GM08714 (cell line): ENCODE results near the gene CLTA.

Source experiments
- H3K4me3 ChIP-seq: fragments of 200-500 bp; sonication (Bioruptor generic); 2 replicates; pipeline ENCODE4 v1.5.1; 2014; ENCODE audit warnings: mild to moderate bottlenecking, low read length, inconsistent platforms
- ZNF274 ChIP-seq: IDR thresholded peaks from 2 replicates; pipeline ENCODE4 v1.6.1; 2012; ENCODE audit warnings: mild to moderate bottlenecking, low read depth, low read length

The CLTA gene

GRCh38 chr9:36191686-36192085, 965 bp downstream of the CLTA start:
- peak overlapping the region; percentile 92 for H3K4me3 ChIP-seq
- TF ChIP-seq ZNF274 = no peak

GRCh38 chr9:36192196-36192595, 1.5 kb downstream of the CLTA start:
- no peak for TF ChIP-seq ZNF274
- peak overlapping the region; percentile 92 for H3K4me3 ChIP-seq

DNA sequence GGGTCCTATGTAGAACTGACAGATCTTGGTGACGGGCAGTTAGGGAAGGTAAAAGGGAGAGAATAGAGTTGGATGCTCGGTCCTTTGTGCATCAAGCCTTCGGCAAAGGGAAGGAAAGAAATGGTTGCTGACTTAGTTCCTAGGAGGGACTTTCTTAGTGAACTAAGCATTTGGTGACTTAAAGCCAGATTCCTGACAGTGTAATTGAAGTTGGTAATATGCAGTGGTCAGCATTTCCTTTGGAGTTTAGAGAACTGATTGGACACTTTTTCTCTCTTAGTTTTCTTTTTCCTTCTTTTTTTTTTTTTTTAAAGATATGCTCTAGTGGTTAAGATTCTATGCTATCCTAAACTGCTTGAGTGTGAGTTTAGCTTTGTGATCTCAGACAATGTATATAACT, 2.3 kb downstream of the CLTA start:
- no peak for TF ChIP-seq ZNF274
- peak overlapping the region; percentile 92 for H3K4me3 ChIP-seq

DNA sequence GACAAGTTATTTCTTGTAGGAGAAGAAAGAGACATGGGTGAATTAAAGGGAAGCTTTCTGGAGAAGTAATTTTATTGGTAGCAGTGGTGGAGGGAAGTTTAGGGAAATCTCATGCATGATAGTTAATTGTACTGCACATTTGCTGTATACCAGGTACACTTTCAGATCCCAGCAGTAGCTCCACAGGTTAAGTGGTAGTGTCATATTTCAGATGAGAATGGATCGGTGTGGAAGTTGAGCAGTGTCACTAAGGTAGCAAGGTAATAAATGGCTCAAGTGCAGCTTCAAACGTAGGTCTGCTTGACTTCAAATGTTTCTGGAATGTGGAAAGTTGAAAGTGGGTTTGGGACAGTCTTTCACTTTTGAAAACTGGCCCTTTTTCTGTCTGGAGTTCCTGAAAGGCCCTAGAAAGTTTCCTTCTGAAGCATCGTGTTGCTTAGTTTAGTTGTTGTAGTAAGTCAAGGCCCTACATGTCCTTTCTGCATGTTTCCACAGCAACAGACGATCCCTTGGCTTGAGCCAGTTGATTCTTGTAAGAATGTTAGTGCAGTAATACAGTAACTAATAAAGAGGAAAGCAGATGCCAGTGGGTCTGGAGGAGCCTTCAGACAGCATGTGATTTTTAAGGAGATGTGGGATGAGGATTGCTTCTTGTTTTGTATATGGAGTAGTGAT, 3.7 kb downstream of the CLTA start:
- H3K4me3 ChIP-seq = no peak overlapping the region
- no peak for TF ChIP-seq ZNF274

DNA sequence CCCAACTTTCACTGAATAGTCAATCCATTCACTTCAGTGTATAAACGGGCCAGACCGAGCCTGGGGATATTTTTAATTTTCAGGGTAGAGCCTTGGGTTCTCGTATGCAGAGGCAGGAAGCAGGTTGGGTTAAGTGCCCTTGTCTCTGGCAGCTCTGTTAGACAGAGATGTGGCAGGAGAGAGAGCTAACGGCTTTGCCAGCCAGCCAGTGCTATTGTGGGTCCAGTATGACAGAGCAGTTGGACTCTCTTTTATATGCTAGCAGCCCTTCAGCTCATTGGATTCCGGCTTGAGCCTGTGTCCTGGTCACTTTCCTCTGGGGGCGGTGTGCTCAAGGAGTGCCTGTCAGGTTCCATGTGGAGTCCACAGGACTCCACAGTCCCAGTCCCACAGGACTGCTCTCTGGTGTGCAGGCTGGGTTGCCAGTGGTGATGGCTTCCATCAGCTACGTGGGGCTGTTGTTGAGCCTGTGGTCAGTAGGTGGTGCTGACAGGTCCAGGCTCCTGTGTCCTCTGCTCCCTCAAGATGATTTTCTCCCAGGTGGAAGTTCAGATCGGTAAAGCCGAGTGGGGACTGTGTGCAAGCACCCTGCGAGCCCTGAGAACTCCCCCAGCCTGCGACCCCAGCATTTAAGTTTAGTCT, 14.3 kb downstream of the CLTA start:
- TF ChIP-seq ZNF274 = no peak
- no peak overlapping the region for H3K4me3 ChIP-seq

GRCh38 chr9:36207016-36207415, 16.3 kb downstream of the CLTA start:
- TF ChIP-seq ZNF274 = no peak
- H3K4me3 ChIP-seq = no peak overlapping the region

DNA sequence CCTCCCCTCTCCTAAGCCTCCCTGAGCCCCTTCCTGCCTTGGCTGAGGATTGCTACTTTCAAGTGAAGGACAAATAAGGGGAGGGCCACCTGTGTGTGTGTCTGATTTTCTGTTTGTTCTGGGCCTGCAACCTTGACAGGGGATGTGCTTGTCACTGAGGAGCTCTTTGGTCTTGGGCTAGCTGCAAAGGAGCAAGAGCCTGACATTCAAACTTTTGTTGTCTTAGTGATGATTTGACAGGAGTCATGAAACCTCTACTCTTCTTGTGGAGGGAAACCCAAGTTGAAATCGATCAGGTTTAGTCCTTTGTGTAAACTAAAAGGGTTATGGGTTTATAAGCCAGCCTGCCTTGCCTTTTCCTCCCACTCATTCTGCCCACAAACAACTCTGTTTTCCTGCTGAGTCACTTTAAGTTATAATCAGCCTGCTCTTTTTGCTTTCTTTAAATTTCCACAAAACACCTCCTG, 16.9 kb downstream of the CLTA start:
- no peak overlapping the region for H3K4me3 ChIP-seq
- no peak for TF ChIP-seq ZNF274

DNA sequence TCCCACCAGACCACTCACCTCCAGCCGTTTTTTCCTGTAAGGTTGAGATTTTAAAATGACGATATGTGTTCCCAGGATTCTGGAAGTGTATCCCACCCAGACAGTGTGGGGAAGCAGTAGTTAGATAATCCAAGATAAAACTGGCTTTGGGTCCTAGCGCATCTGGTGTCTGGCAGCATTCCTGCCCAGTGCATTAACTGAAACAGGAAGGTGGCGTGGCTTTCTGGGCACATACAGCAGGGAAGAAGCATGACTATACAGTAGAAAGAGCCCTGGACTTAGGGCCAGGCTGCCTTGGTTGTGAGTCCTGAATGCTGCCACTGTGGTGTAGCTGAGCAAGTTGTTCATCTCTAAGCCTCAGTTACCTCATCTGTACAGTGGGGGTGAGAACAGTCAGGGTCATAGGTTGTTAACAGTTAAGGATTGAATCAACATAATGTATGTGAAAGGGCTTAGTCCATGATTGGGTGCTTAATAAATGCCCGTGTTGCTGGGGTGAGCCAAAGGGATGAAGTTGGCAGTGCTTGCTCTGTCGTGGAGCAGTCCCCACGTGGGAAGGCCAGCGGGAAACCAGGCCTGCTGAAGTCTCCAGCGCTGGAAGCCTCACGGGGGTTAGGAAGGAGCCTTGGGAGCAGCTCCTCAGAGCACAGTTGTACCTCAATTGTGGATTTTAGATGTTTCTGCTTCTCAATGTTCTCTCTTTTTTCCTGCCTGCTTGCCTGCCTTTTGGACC, 18.0 kb downstream of the CLTA start:
- H3K4me3 ChIP-seq = no peak overlapping the region
- no peak for TF ChIP-seq ZNF274

- no peak for TF ChIP-seq ZNF274
- H3K4me3 ChIP-seq = no peak overlapping the region
These were observed 20.0 kb downstream of the CLTA start for GRCh38 chr9:36210722-36211121.

DNA sequence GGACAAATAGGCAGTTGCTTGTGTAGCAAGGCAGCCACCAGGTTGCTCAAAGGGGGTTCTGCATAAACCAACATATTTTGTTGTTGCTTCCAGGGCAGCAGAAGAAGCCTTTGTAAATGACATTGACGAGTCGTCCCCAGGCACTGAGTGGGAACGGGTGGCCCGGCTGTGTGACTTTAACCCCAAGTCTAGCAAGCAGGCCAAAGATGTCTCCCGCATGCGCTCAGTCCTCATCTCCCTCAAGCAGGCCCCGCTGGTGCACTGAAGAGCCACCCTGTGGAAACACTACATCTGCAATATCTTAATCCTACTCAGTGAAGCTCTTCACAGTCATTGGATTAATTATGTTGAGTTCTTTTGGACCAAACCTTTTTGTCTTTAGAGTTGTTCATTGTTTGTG, 20.8 kb downstream of the CLTA start:
- TF ChIP-seq ZNF274 = no peak
- H3K4me3 ChIP-seq = no peak overlapping the region

- TF ChIP-seq ZNF274 = no peak
- no peak overlapping the region for H3K4me3 ChIP-seq
These were observed 22.7 kb downstream of the CLTA start for GRCh38 chr9:36213387-36213786.

DNA sequence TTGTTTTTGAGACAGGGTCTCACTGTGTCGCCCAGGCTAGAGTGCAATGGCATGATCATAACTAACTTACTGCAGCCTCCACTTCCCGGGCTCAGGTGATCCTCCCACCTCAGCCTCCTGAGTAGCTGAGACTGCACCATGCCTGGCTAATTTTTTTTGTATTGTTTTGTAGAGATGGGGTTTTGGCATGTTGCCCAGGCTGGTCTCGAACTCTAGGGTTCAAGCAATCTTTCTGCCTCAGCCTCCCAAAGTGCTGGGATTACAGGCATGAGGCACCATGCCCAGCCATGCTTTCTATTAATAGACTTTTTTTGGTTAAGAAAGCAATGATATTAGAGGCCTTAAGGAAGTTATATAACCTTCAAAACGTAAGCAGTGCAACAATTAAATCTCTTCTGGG, 23.3 kb downstream of the CLTA start:
- TF ChIP-seq ZNF274 = no peak
- H3K4me3 ChIP-seq = no peak overlapping the region

DNA sequence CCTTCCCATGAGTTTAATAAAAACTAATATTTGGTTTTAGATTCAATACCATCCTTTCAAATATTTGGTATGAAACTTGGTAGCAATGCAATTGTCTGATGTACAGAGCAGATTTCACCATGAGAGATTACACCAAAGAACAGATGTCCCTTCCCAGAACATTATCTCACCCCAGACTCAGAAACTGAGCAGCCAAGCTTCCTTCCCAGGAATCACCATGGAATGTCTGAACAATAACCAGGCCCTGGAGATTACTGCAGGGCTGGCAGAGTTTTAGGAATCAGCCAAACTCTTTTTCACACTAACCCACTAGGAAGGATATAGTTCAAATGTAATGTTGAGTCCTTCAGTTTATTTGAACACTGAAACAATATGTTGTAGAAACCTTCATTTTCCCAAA, 23.9 kb downstream of the CLTA start:
- TF ChIP-seq ZNF274 = no peak
- H3K4me3 ChIP-seq = no peak overlapping the region

GRCh38 chr9:36217256-36217968, 26.7 kb downstream of the CLTA start:
- H3K4me3 ChIP-seq = no peak overlapping the region
- TF ChIP-seq ZNF274 = no peak

- TF ChIP-seq ZNF274 = no peak
- H3K4me3 ChIP-seq = no peak overlapping the region
These were observed 27.3 kb downstream of the CLTA start for GRCh38 chr9:36218011-36218410.
